GM11168 (cell line): ENCODE data around the gene NISCH.

ENCODE experiments used
- in situ Hi-C: fragments of 300-500 bp; cut with MboI; formaldehyde crosslinking; loops from one replicate; pipeline ENCODE4 v1.12.0; 2022; ENCODE audit warnings: low sequenced_read_pairs; ENCODE audit not compliant: unreplicated experiment

Gene NISCH

DNA sequence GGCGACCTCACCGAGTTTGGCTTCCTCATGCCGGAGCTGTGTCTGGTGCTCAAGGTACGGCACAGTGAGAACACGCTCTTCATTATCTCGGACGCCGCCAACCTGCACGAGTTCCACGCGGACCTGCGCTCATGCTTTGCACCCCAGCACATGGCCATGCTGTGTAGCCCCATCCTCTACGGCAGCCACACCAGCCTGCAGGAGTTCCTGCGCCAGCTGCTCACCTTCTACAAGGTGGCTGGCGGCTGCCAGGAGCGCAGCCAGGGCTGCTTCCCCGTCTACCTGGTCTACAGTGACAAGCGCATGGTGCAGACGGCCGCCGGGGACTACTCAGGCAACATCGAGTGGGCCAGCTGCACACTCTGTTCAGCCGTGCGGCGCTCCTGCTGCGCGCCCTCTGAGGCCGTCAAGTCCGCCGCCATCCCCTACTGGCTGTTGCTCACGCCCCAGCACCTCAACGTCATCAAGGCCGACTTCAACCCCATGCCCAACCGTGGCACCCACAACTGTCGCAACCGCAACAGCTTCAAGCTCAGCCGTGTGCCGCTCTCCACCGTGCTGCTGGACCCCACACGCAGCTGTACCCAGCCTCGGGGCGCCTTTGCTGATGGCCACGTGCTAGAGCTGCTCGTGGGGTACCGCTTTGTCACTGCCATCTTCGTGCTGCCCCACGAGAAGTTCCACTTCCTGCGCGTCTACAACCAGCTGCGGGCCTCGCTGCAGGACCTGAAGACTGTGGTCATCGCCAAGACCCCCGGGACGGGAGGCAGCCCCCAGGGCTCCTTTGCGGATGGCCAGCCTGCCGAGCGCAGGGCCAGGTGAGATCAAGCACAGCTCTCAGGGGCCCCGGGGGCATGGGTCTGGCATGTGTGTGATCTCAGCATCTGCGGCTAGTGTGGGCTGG is 32.6 kb downstream of the NISCH start:
- in situ Hi-C loops: no loop called here

DNA sequence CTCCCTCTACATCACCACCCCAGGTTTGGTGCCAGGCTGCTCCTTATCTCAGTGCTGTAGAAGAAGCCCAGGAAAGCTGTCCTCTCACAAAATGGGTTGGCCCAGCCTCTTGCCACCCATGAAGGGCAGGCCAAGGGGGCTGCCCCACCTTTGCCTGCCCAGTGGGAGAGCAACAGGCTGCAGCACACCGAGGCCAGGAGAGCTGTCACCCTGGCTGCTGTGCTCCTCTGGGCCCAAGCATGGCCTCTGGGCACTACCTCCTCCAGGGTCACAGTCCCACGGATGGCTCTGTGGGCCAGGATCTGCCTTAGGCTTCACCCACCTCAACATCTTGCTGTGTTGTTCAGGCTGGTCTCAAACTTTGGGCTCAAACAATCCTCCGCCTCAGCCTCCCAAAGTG is 33.3 kb downstream of the NISCH start:
- in situ Hi-C loops: no loop called here

DNA sequence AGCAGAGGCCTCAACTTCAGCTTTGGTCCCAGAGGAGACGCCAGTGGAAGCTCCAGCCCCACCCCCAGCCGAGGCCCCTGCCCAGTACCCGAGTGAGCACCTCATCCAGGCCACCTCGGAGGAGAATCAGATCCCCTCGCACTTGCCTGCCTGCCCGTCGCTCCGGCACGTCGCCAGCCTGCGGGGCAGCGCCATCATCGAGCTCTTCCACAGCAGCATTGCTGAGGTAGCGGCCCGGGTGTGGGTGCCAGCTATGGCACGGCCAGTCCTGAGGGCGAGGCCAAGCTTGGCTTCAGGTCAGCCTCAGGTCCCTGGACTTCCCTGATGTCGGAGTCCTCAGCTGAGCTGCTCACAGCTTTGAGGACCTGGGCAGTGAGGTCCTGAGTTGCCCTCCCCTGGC is 34.0 kb downstream of the NISCH start:
- in situ Hi-C loops: no loop called here

- in situ Hi-C loops: no loop called here
Measured at GRCh38 chr3:52490035-52490938, 34.9 kb downstream of the NISCH start.

DNA sequence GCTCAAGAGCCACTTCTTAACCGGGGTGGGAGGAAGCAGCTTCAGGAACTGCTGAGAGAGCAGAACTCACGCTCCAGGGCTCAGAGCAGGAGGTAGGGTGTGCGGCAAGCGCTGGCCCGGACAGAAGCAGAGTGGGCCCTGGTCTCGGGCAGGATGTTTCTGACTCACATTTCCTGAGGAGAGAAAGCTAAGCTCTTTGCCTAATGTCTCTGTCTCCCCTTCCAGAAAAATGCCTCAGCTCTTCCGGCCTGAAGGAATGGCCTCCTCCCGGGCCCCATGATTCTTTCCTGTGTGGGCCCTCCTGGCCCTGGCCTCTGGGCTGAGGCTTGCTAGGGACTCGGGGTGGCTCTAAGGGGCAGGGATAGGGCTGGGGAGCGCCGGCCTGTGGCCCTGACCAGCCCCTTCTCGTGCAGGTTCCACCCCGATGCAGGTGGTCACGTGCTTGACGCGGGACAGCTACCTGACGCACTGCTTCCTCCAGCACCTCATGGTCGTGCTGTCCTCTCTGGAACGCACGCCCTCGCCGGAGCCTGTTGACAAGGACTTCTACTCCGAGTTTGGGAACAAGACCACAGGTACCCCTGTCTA is 35.6 kb downstream of the NISCH start:
- in situ Hi-C loops: no loop called here

DNA sequence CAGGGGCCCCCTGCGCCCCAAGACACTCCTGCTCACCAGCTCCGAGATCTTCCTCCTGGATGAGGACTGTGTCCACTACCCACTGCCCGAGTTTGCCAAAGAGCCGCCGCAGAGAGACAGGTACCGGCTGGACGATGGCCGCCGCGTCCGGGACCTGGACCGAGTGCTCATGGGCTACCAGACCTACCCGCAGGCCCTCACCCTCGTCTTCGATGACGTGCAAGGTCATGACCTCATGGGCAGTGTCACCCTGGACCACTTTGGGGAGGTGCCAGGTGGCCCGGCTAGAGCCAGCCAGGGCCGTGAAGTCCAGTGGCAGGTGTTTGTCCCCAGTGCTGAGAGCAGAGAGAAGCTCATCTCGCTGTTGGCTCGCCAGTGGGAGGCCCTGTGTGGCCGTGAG is 36.7 kb downstream of the NISCH start:
- in situ Hi-C loops: no loop called here

DNA sequence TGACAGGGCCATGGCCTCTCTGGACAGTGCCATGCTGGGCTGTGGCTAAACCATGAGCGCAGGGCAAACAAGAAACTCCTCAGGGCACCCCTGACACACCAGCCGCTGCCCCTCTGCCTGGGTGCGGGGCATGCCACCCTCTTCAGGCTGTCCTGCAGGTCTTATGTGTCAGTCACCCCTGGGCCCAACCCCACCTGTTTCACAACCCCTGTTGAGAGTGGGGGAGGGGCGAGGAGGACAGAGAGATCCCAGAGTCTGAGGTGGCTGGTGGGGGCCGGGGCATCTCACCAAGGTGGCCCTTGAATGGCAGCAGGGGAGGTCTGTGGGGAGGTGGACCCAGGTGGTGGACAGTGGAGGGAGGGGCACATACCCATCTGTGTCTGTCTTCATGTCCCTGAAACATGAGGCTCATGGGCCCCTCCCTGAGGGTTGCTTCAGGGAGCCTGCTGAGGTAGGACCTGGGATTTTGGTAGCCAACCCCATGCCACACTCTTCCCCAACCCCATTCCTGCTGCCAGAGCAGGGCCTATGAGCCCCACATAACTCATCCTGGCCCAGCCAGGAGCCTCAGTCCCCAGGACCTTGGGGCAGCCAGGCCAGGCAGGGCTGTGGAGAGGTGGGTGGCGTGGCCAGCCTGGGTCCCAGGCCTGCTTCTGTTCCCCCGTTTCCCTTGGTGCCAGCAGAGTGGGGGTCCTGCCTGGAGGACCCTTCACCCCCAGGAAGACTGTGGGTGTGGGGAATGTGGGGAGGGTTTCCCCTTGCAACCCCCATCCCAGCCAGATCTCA is 38.0 kb downstream of the NISCH start:
- in situ Hi-C loops: no loop called here

DNA sequence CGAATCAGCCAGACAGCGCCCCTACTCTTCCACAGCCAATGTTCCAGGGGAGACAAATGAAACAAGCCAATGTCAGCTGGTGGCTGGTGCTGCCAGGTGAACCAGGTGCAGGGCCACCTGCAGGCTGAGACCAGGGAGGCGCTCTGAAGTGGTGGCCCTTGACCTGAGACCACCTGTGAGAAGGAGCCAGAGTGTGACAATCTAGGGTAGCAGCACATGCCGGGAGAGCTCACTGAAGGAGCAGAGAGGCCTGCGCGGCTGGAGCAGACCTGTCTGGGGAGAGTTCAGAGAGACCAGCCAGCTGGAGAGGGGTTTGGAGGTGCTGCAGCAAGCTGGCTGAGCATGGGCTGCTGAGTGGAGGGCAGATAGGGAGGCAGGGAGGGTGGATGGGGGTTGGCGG is 39.0 kb downstream of the NISCH start:
- in situ Hi-C loops: no loop called here

DNA sequence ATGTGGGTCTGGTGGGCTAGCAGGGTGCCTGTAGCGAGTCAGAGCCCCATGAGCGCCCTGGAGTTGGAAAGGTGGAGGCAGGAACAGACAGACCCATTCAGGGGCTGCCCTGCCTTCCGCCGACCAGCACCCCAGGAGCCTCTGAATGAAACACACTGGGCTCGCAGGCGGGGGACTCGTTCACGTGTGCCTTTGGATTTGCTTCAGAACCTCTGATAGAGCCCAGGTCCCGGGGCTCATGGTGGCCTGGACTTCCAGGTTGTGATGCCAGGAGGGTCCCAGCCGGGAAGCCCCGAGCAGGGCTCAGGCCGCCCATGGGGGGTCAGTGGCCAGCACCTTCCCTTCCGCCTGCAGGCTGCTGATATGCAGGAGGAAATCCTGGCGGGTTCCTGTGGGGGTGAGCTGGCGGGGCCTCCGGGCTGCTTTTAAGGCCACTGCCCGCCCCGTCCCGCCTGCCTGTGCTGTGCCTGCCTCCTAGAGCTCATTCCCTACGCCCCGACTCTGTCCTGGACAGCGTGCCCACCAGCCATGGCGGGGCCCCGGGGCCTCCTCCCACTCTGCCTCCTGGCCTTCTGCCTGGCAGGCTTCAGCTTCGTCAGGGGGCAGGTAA is 39.6 kb downstream of the NISCH start, which contains the start of gene STAB1:
STAB1 (plus strand) TSS at position 453 of the 610 bp plus-strand sequence; CDS start at position 529, 76 bp downstream.
- in situ Hi-C loops: no loop called here

- in situ Hi-C loops: no loop called here
Measured at GRCh38 chr3:52495777-52496602, 40.6 kb downstream of the NISCH start.

GRCh38 chr3:52498137-52499054 is 43.0 kb downstream of the NISCH start:
- in situ Hi-C loops: no loop called here

DNA sequence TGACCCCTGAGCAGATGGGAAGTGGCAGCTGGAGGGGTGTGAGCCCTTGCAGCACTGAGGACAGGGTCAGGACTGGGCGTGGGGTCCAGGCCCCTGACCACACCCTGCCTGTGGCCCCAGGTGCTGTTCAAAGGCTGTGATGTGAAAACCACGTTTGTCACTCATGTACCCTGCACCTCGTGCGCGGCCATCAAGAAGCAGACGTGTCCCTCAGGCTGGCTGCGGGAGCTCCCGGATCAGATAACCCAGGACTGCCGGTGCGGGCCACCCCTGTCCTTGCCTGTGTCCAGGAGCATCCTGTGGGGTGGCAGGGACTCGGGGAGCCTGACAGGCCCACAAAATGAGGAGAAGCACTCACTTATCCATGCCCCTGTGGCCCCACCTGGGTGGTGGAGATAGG is 45.6 kb downstream of the NISCH start:
- in situ Hi-C loops: no loop called here

- in situ Hi-C loops: no loop called here
Measured at GRCh38 chr3:52502001-52502400, 46.6 kb downstream of the NISCH start.

GRCh38 chr3:52502808-52503350 is 47.5 kb downstream of the NISCH start:
- in situ Hi-C loops: no loop called here

DNA sequence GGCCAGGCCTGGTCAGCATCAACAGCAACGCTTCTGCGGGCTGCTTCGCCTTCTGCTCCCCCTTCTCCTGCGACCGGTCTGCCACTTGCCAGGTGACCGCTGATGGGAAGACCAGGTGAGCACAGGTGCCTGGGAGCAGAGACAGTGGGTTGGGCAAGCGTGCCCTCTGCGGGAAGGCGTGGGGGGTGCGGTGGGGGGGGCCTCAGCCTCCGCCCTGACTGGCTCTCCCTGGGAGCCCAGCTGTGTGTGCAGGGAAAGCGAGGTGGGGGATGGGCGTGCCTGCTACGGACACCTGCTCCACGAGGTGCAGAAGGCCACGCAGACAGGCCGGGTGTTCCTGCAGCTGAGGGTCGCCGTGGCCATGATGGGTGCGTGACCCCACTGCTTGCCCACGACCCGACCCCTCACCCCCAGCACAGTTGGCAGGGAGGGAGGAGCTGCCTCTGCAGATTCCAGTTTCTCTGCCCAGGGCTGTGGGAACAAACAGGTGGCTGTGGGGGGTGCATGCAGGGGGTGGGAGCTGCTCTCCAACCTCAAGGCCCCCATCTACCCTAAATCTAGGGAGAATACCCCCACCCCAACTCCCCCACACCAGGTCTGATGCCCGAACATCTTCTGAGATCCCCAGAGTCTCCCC is 48.5 kb downstream of the NISCH start:
- in situ Hi-C loops: no loop called here

DNA sequence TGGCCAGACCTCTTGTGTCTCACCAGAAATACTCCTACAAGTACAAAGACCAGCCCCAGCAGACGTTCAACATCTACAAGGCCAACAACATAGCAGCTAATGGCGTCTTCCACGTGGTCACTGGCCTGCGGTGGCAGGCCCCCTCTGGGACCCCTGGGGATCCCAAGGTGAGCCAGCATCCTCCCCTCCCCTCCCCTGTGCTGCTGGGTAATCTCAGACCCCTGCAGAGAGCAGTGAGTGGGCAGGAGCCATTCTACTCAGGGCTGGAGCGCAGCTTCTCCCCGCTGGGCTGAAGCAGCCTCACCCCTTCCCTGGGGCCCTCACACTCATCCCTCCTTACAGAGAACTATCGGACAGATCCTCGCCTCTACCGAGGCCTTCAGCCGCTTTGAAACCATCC is 49.6 kb downstream of the NISCH start:
- in situ Hi-C loops: no loop called here
